Left cardiac atrium (tissue), 4 donors: ENCODE data around the gene CALY. TPM values are rescaled to one million over a fixed set of nuclear protein-coding genes. Genes with fewer than 3 reads are reported as not detected.
A peak's percentile ranks its signal among the peaks of the same experiment; 100 is the strongest.
"Not testable (repeated sequence)": the region's sequence is repeated elsewhere in the genome, so short reads cannot be mapped to it uniquely, and the experiment has no call there.

ENCODE experiments used
- ATAC-seq, 2 donors: fragments of 200-7000 bp; cut with Tn5 transposase; one replicate each; pipeline ENCODE4 v1.9.1; 2020; ENCODE audit warnings: mild to moderate bottlenecking in 2 of 2, moderate library complexity in 2 of 2
- DNase-seq: peaks from one replicate; pipeline ENCODE4 v3.0.0-alpha.2; 2020
- intact Hi-C, 2 donors: fragments of 100-400 bp; cut with DNase I; formaldehyde crosslinking; loops; one replicate each; pipeline versions ENCODE4 v1.14.1 to v1.15.1; 2022 to 2023
- total RNA-seq, 2 donors: library from RNA; stranded (reverse); fragmentation: NEBNext Ultra II Directional; extraction: Animal tissue kit (Norgen Biotek cat#: 25700); gene quantifications; one replicate each; pipeline ENCODE4 v1.2.1, GENCODE V29; 2021
- donor health status: DM: no; HTN: yes; CAD: no.
- donor health status: DM: no; HTN: yes; CAD: no; lungs with severe emphysema.
- donor health status: DM: yes; HTN: yes; CAD: no.
- donor health status: Dilated cardiomyopathy.

The CALY gene
- total RNA-seq, 2 donors from 2014 or later = not detected

- ATAC-seq (no peak), DNase-seq (no peak)
- intact Hi-C loops = no loop called here
These were observed 33.5 kb upstream of the CALY start for GRCh38 chr10:133370030-133370786.

- DNase-seq = no peak
- intact Hi-C loops = no loop called here
- ATAC-seq = no peak
These were observed 31.5 kb upstream of the CALY start for GRCh38 chr10:133368153-133368552.

GRCh38 chr10:133367461-133367860, 30.8 kb upstream of the CALY start:
- DNase-seq, intact Hi-C loops, ATAC-seq: not testable (repeated sequence)

GRCh38 chr10:133366751-133367150, 30.1 kb upstream of the CALY start:
- DNase-seq = no peak
- no peak for ATAC-seq
- intact Hi-C loops = no loop called here

- DNase-seq = no peak
- intact Hi-C loops = no loop called here
- no peak for ATAC-seq
These were observed 29.4 kb upstream of the CALY start for GRCh38 chr10:133366130-133366478.

- no peak for DNase-seq
- intact Hi-C loops = no loop called here
- no peak for ATAC-seq
These were observed 28.9 kb upstream of the CALY start for GRCh38 chr10:133365461-133366129.

- peak in 1 of 2 donors; percentile 17 for ATAC-seq
- intact Hi-C loops = no loop called here
- DNase-seq = no peak
These were observed 28.1 kb upstream of the CALY start for GRCh38 chr10:133364645-133365431.

GRCh38 chr10:133362846-133363245, 26.1 kb upstream of the CALY start:
- ATAC-seq (no peak), DNase-seq (no peak)
- intact Hi-C loops = no loop called here

- intact Hi-C loops = no loop called here
- DNase-seq = no peak
- ATAC-seq = no peak
These were observed 25.2 kb upstream of the CALY start for GRCh38 chr10:133361773-133362441.

- intact Hi-C loops = no loop called here
- no peak for ATAC-seq
These were observed 24.5 kb upstream of the CALY start for GRCh38 chr10:133361227-133361626.

GRCh38 chr10:133359972-133360610, 23.4 kb upstream of the CALY start:
- DNase-seq (no peak), ATAC-seq (no peak)
- intact Hi-C loops = no loop called here

More at GRCh38 chr10:133361227-133361626, 24.5 kb upstream of the CALY start:
- DNase-seq = no peak

- intact Hi-C loops = no loop called here
- ATAC-seq (no peak), DNase-seq (no peak)
These were observed 22.9 kb upstream of the CALY start for GRCh38 chr10:133359554-133359971.

- DNase-seq = no peak
- ATAC-seq = no peak
- intact Hi-C loops = no loop called here
These were observed 22.2 kb upstream of the CALY start for GRCh38 chr10:133358925-133359310.

- ATAC-seq = peak; percentile 21 to 25
- intact Hi-C loops = no loop called here
These were observed 21.6 kb upstream of the CALY start for GRCh38 chr10:133358162-133358924.

GRCh38 chr10:133357285-133358161, 20.8 kb upstream of the CALY start, which contains the start of gene FUOM:
Gene FUOM, minus strand, starts transcription at chr10:133358019. Its CDS starts 12 bp downstream, at chr10:133358007.
- ATAC-seq = peak; percentile 85 to 87
- peak; percentile 73 for DNase-seq
- intact Hi-C loops = no loop called here

More at GRCh38 chr10:133358162-133358924, 21.6 kb upstream of the CALY start:
- peak; percentile 51 for DNase-seq

GRCh38 chr10:133356549-133357284, 20.0 kb upstream of the CALY start:
- peak in 1 of 2 donors; percentile 0 for ATAC-seq

GRCh38 chr10:133355991-133356390, 19.3 kb upstream of the CALY start:
- no peak for ATAC-seq
- intact Hi-C loops = no loop called here
- no peak for DNase-seq

More at GRCh38 chr10:133356549-133357284, 20.0 kb upstream of the CALY start:
- intact Hi-C loops = no loop called here
- DNase-seq = no peak
